ENCODE measurements around the gene KCNK7. TPM values are rescaled to one million over a fixed set of nuclear protein-coding genes. Genes with fewer than 3 reads are reported as not detected.

KCNK7 gene
- total RNA-seq, 2 donors from 2014 or later: 0.66 to 1.0 TPM

DNA sequence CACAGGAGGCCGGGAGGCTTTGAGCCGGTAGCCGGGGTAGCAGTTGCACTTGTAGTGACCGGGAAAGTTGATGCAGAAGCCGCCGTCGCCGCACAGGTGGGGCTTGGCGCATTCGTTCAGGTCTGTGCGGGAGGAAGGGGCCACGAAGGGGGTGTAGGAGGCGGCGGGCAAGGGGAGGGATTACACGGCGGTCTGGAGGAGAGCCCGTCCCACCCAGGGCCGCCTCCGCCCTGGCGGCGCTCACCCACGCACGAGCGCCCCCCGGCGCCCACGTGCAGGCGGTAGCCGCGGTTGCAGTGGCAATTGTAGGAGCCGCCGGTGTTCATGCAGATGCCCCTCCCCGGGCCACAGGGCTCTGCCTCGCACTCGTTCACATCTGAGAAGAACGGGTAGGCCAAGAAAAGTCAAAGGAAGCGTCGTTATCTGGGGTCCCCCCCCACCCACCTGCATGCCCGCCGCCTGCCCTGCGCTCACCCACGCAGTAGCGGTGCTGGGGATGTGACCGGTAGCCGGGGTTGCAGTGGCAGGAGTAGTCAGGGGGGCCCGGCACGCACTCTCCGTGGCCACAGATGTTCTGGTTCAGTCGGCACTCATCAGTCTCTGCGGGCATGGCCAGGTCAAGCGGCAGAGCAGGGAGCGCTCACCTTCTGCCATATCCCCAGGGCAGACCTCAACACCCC, 48.0 kb downstream of the KCNK7 start:
- WGBS, 2 donors: 84 to 90% methylated on average over 32 to 52 of the region's 52 CpGs
- Histone ChIP-seq H3K4me3 (no peak overlapping the region), H3K36me3 (replicated peaks in 1 of 2; ENCODE audit: insufficient read depth in 1 of 2, low read depth in 2 of 2) (no peaks in the 10 kb centered on the region), H3K4me1 (peaks cover 33% of the 10 kb centered on the region), H3K27me3 (no peaks in the 10 kb centered on the region), H3K9me3 (no peaks in the 10 kb centered on the region), H3K27ac (no peak overlapping the region)
- intact Hi-C loops (cut with DNase I): no loop called here
- TF ChIP-seq, protein P1, sequence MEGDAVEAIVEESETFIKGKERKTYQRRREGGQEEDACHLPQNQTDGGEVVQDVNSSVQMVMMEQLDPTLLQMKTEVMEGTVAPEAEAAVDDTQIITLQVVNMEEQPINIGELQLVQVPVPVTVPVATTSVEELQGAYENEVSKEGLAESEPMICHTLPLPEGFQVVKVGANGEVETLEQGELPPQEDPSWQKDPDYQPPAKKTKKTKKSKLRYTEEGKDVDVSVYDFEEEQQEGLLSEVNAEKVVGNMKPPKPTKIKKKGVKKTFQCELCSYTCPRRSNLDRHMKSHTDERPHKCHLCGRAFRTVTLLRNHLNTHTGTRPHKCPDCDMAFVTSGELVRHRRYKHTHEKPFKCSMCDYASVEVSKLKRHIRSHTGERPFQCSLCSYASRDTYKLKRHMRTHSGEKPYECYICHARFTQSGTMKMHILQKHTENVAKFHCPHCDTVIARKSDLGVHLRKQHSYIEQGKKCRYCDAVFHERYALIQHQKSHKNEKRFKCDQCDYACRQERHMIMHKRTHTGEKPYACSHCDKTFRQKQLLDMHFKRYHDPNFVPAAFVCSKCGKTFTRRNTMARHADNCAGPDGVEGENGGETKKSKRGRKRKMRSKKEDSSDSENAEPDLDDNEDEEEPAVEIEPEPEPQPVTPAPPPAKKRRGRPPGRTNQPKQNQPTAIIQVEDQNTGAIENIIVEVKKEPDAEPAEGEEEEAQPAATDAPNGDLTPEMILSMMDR (IDR thresholded peaks at IDR 0.05): no peak
- TF ChIP-seq POLR2A (IDR thresholded peaks at IDR 0.05): no peak
- DNase-seq (no peak), ATAC-seq (no peak)

DNA sequence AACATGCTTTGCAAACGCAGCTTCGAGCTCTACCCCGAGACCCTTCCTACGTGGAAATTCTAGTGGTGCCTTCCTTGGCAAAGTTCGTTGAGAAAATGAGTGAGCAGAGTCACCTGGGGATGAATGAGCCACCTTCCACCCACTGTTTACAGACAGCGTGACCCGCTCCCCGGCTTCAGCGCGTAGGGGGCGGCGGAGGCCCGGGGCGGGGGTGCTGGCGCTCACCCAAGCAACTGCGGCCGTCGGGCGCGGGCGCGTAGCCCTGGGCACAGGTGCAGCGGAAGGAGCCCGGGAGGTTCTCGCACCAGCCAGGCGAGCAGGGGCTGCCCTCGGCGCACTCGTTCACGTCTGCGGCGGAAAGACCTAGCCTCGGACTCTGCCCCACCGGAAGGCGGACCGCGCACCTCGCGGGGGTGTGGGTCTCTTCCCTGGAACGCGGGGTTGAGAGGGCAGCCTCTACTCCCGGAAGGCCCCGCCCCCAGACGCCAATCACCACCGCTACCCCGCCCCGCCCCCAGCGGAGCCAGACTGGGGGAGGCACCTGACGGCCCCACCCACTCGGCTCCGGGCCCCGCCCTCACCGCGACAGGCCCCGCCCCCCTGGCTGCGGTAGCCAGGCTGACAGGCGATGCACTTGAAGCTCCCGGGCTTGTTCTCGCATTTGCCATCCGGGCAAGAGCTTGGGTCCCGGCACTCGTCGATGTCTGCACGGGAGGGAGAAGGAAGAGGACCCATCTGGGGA, 49.2 kb downstream of the KCNK7 start:
- H3K27ac ChIP-seq: peak overlapping the region; percentile 52 to 91 (median 68)
- H3K36me3 ChIP-seq (replicated peaks in 1 of 2; ENCODE audit: insufficient read depth in 1 of 2, low read depth in 2 of 2): no peaks in the 10 kb centered on the region
- intact Hi-C loops (cut with DNase I): no loop called here
- peak in 2 of 3 donors; percentile 41 to 51 for TF ChIP-seq POLR2A (IDR thresholded peaks at IDR 0.05)
- TF ChIP-seq, protein P1 (IDR thresholded peaks at IDR 0.05): peak in 1 of 7 experiments; percentile 6
- no peaks in the 10 kb centered on the region for H3K27me3 ChIP-seq
- 5 to 23% methylated on average over 7 to 59 of the region's 64 CpGs for WGBS, 2 donors
- peak overlapping the region in 1 of 2 donors; percentile 11 for H3K4me3 ChIP-seq
- peaks cover 25% of the 10 kb centered on the region for H3K4me1 ChIP-seq
- peak; percentile 95 to 97 (median 96) for DNase-seq
- no peaks in the 10 kb centered on the region for H3K9me3 ChIP-seq
- ATAC-seq: peak; percentile 93

DNA sequence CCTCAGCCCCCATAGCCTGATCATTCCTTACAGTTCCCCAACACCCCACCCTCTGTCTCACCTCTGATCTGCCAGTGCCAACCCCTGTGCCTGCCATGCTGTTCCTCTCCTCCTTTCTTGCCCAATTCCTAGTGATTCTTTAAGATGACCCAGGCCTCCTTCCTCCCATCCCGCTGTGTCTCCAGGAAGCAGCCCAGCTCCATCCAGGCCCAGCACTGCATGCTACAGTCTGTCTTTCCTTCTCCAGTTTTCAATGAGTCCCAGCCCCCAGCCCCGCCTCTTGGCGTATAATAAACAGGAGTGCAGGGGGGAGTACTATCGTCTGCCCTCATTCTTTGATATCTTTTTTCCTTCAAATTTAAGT, 49.8 kb downstream of the KCNK7 start:
- Histone ChIP-seq H3K4me3 (no peak overlapping the region), H3K36me3 (replicated peaks in 1 of 2; ENCODE audit: insufficient read depth in 1 of 2, low read depth in 2 of 2) (no peaks in the 10 kb centered on the region), H3K27me3 (no peaks in the 10 kb centered on the region), H3K4me1 (peaks cover 27% of the 10 kb centered on the region), H3K9me3 (no peaks in the 10 kb centered on the region), H3K27ac (peak overlapping the region; percentile 52 to 91 (median 68))
- no peak for TF ChIP-seq POLR2A (IDR thresholded peaks at IDR 0.05)
- TF ChIP-seq, protein P1 (IDR thresholded peaks at IDR 0.05): no peak
- intact Hi-C loops (cut with DNase I): no loop called here
- WGBS, 2 donors: 47 to 57% methylated on average over 4 of the region's 4 CpGs
- DNase-seq (peak in 1 of 4 donors; percentile 18), ATAC-seq (no peak)

Small RNA genes within 50 kb of the gene (microRNA-seq; reads per million reads assigned to microRNA genes)
- gene MIR4690 (ENCODE audit: borderline number of aligned reads in 2 of 2, borderline replicate concordance in 2 of 2): 0 reads per million in 2 donors

Small RNA genes within 50 kb of the gene (small RNA-seq; reads per million reads assigned to genes)
- gene AP001362.1 (not detected), gene MIR4690 (not detected)

Other genes starting within 250 kb of the KCNK7 start
- not detected for gene TIGD3, start 241.0 kb downstream of the KCNK7 start, total RNA-seq
- gene SLC25A45, start 213.2 kb downstream of the KCNK7 start, total RNA-seq: 10 to 100 TPM; 52.4 to 67.2 TPM
- gene FRMD8, start 209.2 kb downstream of the KCNK7 start, total RNA-seq: 10 to 100 TPM; 20.0 to 46.8 TPM
- gene NEAT1, start 173.0 kb downstream of the KCNK7 start, total RNA-seq: 100 to 1,000 TPM; 376 to 539 TPM
- gene MALAT1, start 96.8 kb downstream of the KCNK7 start, total RNA-seq: over 10,000 TPM; 10,129 to 14,092 TPM
- gene SCYL1, start 70.7 kb downstream of the KCNK7 start, total RNA-seq: 10 to 100 TPM; 55.0 to 62.3 TPM
- gene LTBP3, start 37.4 kb downstream of the KCNK7 start, total RNA-seq: 100 to 1,000 TPM; 131 to 330 TPM
- gene ZNRD2, start 25.3 kb downstream of the KCNK7 start, total RNA-seq: 10 to 100 TPM; 39.2 to 66.9 TPM
- 100 to 1,000 TPM in 1 of 2 donors, 10 to 100 TPM in 1; 44.8 to 116 TPM for gene FAM89B, start 23.3 kb downstream of the KCNK7 start, total RNA-seq
- 10 to 100 TPM; 35.0 to 76.1 TPM for gene EHBP1L1, start 19.7 kb downstream of the KCNK7 start, total RNA-seq
- 10 to 100 TPM; 31.6 to 94.9 TPM for gene MAP3K11, start 18.4 kb upstream of the KCNK7 start, total RNA-seq
- 10 to 100 TPM; 21.8 to 56.7 TPM for gene PCNX3, start 20.0 kb upstream of the KCNK7 start, total RNA-seq
- gene SIPA1, start 42.3 kb upstream of the KCNK7 start, total RNA-seq: 10 to 100 TPM; 23.6 to 29.3 TPM
- 10 to 100 TPM; 27.5 to 45.8 TPM for gene RELA, start 67.1 kb upstream of the KCNK7 start, total RNA-seq
- gene KAT5, start 116.5 kb upstream of the KCNK7 start, total RNA-seq: 10 to 100 TPM; 38.9 to 45.5 TPM
- gene RNASEH2C, start 125.0 kb upstream of the KCNK7 start, total RNA-seq: 100 to 1,000 TPM in 1 of 2 donors, 10 to 100 TPM in 1; 45.4 to 112 TPM
- gene AP5B1, start 185.2 kb upstream of the KCNK7 start, total RNA-seq: 10 to 100 TPM; 18.2 to 33.9 TPM
- gene OVOL1, start 191.3 kb upstream of the KCNK7 start, total RNA-seq: 1 to 10 TPM in 1 of 2 donors, under 1 TPM in 1; 0.78 to 1.3 TPM
- gene SNX32, start 238.2 kb upstream of the KCNK7 start, total RNA-seq: under 1 TPM in 1 of 2 donors, not detected in 1; 0.26 TPM

All from body of pancreas (tissue), 4 donors.